Central memory CD4-positive, alpha-beta T cell (primary cell): ENCODE measurements around the gene LRRC40.
"Not testable (repeated sequence)": the region's sequence is repeated elsewhere in the genome, so short reads cannot be mapped to it uniquely, and the experiment has no call there.

ENCODE experiments used
- DNase-seq: peaks from one replicate; pipeline ENCODE4 v3.0.0; 2022

The LRRC40 gene

DNA sequence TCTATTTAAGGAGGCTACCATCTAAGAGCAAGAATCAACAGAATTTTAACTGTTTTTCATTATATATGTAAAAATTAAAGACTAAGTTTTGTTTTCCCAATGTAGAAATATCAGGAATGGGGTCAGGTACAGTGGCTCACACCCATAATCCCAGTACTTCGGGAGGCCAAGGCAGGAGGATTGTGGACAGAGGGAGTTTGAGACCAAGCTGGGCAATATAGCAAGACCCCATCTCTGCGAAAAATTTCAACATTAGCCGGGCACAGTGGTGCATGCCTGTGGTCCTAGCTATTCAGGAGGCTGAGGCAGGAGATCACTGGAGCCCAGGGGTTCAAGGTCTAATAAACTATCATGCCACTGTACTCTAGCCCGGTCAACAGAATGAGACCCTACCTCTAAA lies 5.3 kb downstream of the LRRC40 start:
- DNase-seq: no peak

DNA sequence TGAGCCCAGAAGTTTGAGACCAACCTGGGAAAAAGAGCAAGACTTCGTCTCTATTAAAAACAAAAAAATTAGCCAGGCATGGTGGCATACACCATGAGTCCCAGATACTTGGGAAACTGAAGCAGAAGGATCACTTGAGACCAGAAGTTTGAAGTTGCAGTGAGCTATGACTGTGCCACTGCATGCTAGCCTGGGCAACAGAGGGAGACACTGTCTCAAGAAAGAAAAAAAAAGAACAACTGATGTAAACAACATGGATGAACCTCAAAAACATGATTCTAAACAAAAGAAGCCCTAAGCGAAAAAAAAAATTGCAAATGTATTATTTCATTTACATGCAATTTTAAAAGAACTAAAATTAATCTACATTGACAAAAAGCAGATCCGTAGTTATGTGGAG lies 9.0 kb downstream of the LRRC40 start:
- DNase-seq: no peak

DNA sequence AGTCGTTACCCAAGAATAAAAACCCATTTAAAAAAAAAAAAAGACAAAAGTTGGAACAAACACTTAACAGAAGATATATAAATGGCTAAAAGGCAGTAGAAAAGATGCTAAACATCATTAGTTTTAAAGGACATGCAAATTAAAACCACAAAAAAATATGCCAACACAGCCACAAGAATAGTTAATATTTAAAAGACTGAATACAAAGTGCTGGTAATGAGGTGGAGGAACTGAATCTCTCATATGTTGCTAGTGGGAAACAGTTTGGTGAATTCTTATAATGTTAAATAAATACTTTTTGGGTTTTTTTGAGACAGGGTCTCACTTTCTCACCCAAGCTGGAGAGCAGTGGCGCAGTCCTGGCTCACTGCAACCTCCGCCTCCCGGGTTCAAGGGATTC lies 10.0 kb downstream of the LRRC40 start:
- DNase-seq: no peak

DNA sequence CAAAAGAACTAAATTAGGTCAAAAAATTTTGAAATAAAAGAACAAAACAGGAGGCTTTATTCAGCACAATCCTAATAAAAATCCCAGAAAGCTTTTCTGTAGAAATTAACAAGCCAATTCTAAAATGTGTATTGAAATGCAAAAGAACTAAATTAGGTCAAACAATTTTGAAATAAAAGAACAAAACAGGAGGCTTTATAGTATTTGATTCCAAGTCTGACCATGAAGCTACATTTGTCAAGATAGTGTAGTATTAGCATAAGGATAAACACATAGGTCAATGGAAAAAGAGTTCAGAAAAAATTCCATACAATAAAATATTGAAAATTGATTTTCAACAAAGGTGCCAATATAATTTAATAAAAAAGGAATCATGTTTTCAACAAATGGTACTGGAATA lies 10.8 kb downstream of the LRRC40 start:
- DNase-seq: no peak

DNA sequence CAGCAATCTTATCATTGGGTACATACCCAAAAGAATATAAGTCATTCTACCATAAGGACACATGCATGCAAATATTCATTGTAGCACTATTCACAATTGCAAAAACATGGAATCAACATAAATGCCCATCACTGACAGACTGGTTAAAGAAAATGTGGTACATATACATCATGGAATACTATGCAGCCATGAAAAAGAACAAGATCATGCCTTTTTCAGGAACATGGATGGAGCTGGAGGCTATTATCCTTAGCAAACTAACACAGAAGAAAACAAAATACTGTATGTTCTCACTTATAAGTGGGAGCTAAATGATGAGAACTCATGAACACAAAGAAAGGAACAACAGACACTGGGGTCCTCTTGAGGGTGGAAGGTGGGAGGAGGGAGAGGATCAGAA lies 12.9 kb downstream of the LRRC40 start:
- not testable (repeated sequence) for DNase-seq

DNA sequence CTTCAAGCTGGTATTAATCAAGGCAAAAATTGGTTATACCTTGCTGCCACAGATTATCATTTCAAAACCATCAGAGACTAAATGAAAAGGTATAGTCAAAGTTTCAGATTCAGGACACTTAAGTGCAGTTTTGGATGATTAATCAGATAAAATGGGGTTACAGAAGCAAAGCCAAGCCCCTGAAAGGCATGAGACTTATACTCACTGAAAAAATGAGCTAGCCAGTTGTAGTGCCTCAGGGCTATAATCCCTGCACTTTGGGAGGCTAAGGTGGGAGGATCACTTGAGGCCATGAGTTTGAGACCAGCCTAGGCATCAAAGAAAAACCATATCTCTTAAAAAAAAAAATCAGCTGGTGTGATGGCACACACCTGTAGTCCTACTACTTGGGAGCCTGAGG lies 15.2 kb downstream of the LRRC40 start:
- no peak for DNase-seq

DNA sequence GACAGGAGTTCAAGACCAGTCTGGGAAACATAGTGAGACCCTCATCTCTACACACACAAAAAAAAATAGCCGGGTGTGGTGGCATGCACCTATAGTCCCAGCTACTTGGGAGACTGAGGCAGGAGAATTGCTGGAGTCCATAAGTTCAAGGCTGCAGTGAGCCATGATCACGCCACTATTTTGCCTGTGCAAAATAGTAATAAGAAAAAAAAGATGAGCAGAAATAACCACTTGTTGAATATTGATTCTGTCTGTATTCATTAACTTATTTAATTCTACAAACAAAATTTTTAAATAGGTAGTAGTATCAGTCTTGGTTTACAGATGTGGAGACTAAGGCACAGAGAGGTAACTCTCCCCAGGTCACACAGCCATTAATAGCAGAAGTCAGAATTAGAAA lies 16.9 kb downstream of the LRRC40 start:
- DNase-seq: no peak

DNA sequence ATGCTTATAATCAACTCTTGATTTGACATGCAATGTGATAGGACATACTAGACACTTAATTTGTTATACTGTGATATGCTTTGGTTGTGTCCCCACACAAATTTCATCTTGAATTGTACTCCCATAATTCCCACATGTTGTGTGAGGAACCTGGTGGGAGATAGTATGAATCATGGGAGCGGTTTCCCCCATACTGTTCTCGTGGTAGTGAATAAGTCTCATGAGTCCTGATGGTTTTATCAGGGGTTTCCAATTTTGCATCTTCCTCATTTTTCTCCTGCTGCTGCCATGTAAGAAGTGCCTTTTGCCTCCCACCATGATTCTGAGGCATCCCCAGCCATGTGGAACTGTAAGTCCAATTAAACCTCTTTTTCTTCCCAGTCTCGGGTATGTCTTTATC lies 20.2 kb downstream of the LRRC40 start:
- DNase-seq: not testable (repeated sequence)

DNA sequence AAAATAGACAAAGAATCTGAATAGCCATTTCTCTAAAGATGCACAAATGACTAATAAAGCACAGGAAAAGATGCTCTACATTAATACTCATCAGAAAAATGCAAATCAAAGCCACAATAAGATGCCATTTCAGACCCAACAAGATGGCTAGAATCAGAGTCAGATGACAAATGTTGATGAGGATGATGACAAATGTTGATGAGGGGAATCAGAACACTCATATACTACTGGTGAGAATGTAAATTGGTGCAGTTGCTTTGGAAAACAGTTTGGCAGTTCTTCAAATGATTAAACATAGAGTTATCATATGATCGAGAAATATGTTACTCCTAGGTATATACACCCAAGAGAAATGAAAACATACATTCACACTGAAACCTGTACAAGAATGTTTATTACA lies 33.9 kb downstream of the LRRC40 start:
- DNase-seq: no peak

DNA sequence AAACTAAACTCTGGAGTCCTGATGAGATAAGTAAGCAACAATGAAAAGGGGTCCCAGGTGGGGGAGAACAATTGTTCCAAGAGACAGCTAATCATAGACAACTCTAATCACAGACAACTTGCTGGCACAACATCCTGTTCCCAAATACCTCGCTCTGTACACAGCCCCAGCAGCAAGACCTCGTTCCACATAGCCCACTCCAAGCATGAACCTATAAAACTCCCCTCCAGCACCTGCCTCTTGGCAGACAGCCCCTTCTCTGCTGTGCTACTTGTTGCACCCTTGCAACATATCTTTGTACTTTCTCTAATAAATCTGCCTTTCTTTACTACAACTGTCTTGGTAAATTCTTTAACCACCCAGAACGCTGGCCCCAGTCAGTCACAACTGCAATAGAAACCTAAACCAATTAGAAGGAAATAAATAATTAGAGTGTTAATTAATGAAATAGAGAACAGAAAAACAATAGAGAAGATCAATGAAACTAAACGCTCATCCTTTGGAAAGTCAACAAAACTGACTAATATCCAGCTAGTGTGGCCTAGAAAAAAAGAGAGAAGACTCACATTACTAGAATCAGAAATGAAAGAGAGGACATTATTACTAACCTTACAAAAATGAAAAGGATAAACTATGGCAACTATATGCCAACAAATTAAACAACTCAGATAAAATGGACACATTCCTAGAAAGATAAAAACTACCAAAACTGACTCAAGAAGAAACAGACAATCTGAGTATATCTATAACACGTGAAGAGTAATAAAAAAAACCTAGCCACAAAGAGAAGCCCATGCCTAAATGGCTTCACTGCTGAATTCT lies 36.1 kb downstream of the LRRC40 start:
- no peak for DNase-seq

DNA sequence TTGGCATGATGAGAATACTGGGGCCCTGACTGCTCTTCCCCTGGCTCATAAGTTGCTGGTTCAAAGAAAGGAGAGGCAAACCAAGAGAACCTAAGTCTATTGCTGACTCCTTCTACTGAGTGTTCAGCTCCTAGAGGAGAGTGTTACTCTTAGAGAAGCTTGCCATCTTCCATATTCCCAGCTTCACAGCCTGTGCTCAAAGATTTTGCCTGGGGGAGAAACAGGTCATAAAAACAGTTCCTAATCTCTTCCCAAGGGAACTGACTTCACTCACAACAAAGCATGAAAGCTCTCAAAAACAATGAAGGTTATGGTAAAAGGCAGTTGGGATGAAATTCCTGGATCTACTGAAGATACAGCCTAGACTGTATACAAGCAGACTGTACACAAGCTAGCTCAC lies 37.1 kb downstream of the LRRC40 start:
- no peak for DNase-seq

DNA sequence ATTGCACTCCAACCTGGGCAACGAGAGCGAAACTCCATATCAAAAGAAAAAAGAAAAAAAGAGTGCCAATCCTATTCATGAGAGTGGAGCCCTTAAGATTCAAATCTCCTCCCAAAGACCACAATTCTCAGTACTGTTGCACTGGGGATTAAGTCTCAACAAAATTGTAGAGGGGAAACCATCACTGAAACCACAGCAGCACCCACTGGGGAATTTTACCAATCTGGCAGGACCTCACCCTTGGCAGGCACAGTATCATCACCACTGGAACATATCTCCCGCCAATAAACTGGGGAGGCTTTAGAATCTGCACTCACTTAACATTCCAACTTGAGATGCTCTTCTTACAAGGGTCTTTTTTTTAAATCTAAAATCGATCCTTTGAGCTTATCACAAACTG lies 41.0 kb downstream of the LRRC40 start:
- no peak for DNase-seq

DNA sequence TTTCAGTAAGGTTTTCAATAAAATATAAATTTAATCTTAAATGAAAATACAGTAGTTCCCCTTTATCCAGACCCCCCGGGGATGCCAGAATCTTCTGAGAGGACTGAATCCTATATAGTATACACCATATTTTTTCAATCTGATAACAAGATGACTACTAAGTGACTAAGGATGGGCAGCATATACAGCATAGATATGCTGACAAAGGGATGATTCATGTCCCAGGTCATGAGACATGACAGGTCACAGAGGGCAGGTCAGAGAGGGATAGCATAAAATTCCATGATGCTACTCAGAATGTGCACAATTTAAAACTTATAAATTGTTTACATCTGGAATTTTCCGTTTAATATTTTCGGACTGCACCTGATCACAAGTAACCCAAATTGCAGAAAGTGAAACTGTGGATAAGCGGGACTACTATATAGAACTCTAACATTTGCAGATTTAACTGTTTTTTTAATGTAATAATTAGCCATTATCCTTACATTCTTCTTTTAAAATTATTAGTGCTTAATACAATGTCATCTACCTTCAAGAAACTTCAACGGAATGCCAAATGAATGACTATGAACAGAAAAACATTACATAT lies 48.8 kb downstream of the LRRC40 start:
- DNase-seq: no peak

DNA sequence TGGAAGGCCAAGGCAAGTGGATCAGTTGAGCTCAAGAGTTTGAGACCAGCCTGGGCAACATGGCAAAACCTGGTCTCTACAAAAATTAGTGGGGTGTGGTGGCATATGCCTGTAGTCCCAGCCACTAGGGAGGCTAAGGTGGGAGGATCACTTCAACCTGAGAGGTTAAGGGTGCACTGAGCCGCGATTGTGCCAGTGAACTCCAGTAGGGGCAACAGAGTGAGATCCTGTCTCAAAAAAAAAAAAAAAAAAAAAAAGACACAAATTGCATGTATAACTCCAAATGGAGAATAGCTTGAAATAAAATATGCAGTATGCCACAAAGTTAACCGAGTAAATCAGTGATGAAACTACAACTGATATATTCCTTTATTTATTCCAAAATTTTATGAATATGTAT lies 51.6 kb downstream of the LRRC40 start:
- DNase-seq: no peak

DNA sequence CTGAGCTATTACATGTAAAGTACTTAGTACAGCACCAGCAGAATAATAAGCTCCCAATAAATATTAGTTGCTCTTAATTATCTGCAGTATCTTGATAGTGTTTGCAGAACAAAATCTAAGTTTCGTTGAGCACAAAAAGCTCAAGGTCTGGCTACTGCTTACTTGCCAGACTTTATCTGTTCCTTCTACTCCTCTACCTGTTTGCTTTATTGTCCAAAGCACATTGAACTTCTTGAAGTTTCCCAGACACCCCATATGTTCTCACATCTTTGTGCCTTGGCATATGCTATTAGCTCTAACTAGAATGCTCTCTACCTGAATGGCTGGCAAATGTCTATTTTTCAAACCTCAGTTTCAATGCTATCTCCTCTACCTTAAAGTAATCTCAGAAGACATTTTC lies 54.9 kb downstream of the LRRC40 start:
- no peak for DNase-seq

DNA sequence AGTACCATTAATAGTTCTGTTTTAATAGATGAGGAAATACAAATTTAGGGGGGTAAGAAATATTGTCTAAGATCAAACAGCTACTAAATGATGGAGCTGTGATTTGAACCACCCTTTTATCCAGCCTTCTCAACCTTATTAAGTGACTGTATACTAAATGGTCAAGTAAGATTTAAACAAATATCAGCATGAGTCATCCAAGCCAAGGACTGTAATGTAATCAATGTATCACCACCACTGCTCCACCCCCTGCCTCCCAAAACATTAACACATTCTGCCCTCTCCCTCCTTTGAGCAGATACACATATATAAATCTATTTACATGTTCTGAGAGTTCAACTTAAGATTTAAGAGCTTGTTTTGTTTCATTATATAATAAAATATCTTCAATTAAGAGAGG lies 58.9 kb downstream of the LRRC40 start:
- no peak for DNase-seq

DNA sequence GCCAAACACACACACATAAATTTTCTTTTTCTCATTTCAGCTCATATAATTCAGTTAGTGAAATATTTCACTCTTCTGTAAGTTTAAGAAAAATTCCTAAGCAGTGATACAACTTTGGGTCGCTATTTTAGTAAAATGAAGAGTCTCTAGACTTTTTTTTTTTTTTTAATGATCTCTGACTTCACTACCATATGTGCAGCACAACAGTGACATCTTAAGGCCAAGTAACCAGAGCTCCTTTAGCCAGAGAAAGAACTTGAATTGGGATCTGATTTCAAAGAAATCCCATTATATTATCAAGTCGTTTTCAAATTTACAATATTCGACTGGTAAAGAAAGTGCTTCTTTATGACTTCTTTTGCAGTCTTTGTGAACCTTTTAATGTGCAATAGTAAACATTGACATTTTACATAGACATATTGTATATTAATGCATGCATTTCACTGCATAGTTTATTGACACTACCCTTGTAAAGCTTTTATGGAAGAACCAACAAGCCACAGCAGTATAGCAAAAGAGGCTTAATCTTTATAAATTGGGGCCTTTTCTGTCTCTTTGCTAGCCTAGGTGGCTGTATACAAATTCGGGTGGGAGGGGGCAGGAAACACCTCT lies 62.2 kb downstream of the LRRC40 start:
- DNase-seq: no peak

DNA sequence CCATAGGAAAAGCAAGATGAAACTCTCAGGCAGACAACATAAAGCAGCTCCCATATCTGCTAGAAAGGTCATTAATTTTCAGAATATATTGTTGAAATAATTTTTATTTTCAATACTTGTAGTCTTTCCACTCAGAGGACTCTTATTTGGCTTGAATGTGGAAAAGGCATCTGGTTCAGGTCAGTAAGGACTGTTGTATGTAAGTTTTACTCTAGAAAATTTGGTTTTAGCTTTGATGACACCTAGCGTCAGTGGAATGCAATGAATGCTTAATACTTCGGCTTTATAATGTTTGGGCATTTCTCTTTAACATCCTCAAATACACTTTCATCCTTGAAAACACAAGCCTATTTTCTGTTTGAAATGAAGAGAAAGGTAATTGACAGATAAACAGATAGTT lies 63.3 kb downstream of the LRRC40 start:
- DNase-seq: no peak

DNA sequence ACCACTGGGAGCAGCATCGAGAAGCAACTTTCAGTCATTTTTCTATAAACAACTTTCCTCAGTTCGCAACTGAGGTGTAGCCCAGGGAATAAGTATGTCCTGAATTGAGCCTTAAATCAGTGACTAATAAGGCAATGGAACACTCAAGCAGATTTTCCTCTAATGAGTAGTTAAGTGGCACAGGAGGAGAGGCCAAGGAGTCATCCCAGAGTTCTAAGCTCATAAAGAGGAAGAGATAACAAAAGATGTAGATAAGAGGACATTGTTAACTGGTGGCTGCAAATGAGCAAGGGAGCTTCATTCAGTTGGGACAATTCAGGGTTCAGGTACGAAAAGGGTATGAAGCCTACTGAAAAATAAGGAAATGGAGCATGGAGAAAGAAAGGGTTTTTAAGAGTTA lies 64.5 kb downstream of the LRRC40 start:
- DNase-seq: no peak

DNA sequence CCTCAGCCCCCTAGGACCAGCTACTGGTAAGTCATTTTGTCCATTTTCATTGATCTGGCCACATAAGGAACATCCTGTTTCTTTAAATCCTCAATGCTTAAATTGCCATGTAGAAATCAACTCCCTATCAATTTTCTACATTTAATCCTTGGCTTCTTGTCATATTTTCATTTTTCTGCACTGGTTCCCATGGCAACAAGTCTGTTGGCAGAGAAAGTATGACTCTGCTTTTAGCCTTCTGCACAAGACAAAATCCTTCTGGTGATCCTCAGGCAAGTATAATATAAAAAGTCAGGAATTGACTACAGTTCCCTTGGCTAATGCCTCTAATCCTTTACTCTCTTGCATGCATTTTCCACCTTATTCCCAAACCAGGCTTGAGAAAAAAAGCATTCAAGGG lies 65.0 kb downstream of the LRRC40 start:
- no peak for DNase-seq

DNA sequence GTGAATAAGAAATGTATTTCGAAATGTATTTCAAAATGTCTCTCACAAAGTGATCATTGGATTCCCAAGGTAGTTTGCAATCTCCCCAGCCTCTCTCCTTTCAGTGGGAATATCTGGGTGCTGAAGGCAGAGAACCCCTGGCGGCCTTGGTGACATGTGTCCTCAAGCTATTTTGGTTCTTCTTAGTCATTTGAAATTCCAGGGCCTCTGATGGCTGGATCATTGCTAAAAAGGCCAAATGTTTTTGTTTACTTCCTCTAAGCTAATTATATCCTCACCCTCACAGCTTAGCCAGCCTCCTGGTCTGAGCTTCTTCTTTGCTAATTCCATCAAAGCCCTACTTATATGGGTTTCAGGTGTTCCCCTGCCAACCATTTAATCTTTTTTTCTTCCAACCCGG lies 71.2 kb downstream of the LRRC40 start:
- no peak for DNase-seq

DNA sequence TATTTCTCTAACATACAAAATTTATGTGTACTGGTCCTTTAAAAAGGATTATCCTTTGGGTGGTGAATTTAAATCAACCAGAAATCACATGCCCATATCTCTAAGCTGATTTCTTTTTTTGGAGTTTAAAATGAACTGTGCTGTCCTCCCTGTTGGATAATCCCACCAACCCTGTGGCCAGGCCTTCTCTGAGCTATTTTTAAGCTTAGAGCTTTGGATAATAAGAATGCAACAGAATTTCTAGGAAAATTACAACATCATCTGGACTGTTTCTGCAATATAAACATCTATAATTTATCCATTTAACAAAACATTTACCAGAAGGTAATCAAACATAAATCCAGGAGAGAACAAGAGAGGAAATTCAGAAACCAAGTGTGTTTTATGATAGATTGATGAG lies 88.3 kb downstream of the LRRC40 start:
- DNase-seq: no peak

DNA sequence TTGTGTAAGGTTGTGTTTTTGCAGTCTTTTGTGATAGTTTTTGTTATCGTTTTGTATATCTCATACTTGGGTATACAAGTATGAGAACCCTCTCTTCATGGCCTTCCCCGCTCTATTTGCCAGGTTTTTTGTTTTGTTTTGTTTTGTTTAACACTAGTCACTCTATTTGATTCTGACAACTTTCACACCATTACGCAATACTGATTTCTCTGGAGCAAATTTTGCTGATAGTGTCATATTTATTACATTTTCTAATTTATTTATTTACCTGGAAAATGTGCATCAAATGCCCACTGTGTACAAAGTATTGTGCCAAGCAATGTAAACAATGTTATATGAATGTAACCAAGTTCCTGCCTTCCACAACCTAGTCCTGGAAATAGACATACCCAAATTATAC lies 90.1 kb downstream of the LRRC40 start:
- no peak for DNase-seq

DNA sequence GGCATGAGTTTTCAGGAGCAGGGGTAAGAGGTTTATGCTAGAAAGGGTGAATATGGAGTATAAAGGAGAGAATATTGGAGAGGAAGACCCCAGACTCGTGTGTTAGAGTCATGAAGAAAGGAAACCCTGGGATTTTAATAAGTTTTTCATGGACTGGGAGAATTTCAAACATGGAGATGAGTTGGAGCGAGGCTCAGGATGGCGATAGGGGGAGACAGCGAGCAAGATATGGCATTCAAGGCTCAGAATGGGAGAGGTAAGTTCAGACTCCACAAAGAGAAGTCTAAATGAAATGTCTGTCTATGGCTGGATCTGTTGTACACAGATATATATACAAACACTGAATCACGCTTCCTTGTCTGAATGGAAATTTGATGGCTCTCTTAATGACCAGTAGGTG lies 92.5 kb downstream of the LRRC40 start:
- DNase-seq: no peak

DNA sequence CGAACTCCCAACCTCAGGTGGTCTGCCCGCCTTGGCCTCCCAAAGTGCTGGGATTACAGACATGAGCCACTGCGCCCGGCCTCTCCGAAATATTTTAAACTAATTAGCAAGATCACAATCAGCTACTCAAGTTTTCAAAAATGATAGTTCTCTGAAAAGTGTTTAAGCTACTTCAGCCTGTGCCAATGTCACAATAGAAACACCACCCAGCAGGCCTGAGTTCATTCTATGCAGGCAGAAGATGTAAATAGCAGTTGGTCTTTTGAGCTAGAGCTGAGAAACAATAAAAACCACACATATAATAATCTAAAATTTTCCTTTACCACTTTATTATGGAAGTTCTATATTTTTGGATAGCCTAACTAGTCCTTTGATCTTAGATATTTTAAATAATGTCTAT lies 96.1 kb downstream of the LRRC40 start:
- DNase-seq: no peak
